HG03575 (cell line): ENCODE data around the gene AUTS2.

Experiments
- ATAC-seq: cut with Tn5 transposase; IDR thresholded peaks from one replicate; pipeline ENCODE4 v1.9.1; 2021; ENCODE audit not compliant: unreplicated experiment, insufficient number of reproducible peaks, low FRiP score; ENCODE audit errors: extremely low read depth

The AUTS2 gene

GRCh38 chr7:69651101-69651590 is 52.9 kb downstream of the AUTS2 start:
- peak; percentile 76 for ATAC-seq

- no peak for ATAC-seq
Measured at GRCh38 chr7:69652947-69653701, 54.8 kb downstream of the AUTS2 start.

- ATAC-seq, result no peak
Measured at GRCh38 chr7:69653806-69654205, 55.5 kb downstream of the AUTS2 start.

DNA sequence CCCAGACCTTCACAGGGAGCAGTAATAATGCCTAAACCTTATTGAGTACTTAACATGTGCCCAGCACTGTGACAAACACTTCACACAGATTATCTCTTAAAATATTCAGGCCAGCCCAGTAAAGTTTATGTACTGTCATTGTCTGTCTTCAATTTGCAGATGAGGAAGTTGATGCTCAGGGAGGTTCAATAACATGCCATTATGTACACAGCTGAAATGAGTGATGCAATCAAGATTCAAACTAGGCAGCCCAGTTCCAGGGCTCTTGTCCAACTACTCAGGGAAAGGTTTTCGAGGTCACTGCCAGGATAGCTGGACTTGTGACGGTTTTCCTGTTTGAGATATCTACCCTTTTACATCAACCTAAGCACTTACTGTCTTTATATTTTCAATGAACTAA is 56.1 kb downstream of the AUTS2 start:
- no peak for ATAC-seq

DNA sequence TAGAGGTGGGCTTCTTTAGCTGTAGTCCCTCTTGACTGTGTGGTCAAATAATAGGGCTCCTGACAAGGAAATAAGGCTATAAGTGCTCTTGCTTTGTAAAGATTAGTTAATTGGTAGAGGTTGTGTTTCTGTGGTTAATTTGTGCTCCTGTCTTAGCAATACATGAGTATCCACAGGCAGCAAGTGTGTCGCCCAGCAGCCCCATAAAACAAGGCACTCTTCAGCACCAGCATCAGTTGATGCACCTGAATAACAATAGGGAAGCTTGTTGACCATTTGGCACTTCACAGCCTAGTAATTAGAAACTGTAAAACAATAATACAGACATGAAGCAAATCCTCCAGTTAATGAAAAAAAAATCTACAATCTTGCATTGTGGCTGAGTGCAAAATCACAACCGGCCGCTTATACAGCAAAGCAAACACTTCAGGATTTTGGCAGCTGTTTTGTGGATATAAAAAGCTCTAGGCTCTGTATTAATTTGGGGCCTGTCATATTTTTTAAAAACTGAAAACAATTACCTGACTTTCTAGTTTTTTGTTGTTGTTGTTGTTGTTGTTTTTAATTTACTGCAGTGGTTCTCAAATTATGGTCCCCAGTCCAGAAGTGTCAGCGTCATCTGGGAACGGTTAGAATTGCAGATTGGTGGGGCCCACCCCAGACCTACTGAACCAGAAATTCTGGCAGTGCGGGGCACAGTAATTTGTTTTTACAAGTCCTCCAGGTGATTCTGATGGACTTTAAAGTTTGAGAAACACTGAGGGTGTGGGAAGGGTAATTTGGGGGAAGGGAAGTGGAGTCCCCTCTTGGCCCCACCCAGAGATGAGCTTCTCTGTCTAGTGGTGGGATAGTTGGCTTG is 56.8 kb downstream of the AUTS2 start:
- no peak for ATAC-seq

DNA sequence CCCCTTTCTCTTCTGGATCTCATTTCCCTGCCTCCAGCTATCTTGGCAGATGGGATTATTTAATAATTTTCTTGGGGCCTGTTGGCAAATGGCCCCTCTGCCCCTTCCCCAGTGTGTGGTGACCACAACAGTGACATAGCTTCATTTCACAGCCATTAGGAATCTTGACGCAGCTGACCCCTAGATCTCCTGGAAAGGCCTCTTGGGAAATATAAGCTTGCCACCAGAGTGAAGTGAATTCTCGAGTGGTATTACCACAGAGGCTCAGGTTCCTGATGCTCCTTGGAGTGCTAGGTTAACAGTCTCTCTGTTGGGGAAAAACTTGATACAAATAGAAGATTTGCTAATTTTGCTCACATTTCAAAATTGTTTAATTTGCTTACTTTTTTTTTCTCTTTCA is 57.8 kb downstream of the AUTS2 start:
- no peak for ATAC-seq

DNA sequence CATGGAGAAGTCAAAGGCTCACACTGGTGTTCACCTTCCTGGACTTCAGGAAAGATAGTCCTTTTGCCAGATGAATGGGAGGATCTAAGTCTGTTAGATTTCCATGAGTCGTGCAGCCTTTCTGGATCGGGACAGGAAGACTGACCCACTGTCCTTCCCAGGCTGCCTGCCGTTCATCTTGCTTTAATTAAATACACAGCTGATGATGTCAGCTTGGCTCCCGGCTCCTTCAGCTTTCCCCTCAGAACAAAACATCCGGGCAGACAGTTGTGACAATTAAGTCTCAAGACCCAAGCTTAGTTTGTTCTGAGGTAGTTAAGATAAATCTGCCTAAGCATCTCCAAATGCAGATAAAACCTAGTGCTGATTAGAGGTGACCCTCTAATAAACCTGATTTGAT is 58.6 kb downstream of the AUTS2 start:
- ATAC-seq, result no peak

DNA sequence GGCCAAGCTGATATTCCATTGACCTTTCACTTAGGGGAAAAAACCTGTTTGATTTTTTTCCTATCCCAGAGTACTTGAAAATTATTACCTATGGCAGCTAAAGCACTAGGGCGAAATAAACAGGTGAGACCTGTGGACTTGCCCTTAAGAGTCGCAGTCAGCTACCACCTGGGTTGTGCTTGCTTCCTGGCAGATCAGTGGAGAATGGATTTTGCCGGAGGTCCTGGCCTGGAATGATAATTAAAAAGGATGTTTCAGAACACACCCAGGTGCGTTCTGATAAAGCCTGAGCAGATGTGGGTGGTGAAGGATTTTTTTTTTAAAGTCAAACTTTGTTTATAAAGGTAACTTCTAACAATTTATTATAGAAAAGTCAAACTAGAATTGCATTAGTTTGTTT is 59.1 kb downstream of the AUTS2 start:
- no peak for ATAC-seq

GRCh38 chr7:69657985-69658384 is 59.7 kb downstream of the AUTS2 start:
- ATAC-seq, result no peak

GRCh38 chr7:69659983-69660382 is 61.7 kb downstream of the AUTS2 start:
- ATAC-seq, result no peak

DNA sequence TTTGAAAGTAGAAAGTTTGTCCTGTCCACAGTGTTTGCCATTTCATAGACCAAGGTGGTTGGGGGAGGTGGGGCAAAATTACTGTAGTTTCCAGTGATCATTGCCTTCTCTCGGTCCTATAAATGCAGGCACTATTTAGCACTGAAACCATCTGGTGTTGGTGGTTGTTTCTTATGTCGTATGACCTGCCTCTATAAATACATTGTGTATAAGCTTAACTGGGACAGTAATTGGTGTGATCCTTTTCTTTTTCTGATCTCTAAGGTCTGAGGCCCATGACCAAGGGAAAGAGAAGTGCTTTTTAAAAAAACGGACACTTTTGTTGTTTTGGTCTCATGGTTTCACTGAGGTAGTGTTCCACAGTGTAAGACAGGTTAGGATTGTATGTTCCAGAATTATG is 63.1 kb downstream of the AUTS2 start:
- ATAC-seq, result peak; percentile 41

DNA sequence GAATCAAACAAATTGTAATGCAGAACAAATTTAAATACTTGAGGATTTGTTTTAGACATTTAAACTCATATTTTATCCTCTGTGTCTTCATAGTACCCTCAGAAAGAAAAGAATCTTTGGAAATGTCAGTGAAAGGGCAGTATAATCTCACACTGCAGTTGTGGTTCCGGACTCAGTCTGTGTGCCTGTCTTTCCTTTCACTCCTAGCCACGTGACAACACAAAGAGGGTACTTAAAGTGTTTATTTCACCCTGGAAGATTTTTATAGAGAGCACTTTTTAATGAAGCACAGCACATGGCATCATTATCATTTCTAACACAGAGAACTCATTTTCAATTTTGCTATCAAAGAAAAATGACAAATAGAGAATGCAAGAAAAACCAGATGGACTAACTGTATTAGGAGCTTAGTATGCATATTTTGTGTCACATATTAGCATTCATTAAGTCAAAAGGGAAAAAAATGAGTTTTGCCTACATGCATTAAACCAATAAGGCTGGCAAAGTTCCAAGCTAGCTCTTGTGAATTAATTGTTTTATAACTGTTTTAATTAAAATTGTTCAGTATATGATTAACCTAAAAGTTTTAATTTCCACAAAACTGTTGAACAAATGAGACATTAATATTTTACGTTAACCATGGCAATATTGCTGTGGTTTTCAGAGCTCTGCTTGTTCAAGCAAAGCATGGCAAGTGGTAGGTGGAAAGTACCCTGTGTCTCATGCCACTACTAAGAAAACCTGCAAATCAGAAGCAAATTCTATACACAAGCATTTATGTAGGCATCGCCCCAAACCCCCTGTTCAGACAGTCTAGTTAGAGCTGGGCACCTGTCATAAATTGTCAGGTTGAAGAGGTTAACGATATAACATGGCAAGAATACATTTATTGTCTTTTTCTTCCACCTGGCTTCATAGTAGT is 65.9 kb downstream of the AUTS2 start:
- ATAC-seq, result no peak

- no peak for ATAC-seq
Measured at GRCh38 chr7:69665369-69665768, 67.1 kb downstream of the AUTS2 start.

GRCh38 chr7:69668339-69668870 is 70.1 kb downstream of the AUTS2 start:
- ATAC-seq, result no peak

DNA sequence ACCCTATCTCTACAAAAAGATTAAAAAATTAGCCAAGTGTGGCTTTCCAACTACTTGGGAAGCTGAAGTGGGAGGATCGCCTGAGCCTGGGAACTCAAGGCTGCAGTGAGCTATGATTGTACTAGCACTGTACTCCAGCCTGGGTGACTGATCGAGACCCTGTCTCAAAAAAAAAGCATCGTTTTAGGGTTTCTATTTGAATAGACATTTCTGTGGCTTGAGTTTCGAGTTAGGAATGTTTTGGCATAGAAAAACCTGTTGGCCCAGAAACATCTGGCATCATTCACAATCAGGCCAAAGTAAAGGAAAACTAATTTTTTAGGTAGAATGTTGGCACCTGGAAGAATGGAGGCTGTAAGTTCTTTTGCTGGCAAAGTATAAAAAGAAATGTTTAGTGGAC is 72.4 kb downstream of the AUTS2 start:
- ATAC-seq, result no peak

- no peak for ATAC-seq
Measured at GRCh38 chr7:69673074-69673473, 74.8 kb downstream of the AUTS2 start.

DNA sequence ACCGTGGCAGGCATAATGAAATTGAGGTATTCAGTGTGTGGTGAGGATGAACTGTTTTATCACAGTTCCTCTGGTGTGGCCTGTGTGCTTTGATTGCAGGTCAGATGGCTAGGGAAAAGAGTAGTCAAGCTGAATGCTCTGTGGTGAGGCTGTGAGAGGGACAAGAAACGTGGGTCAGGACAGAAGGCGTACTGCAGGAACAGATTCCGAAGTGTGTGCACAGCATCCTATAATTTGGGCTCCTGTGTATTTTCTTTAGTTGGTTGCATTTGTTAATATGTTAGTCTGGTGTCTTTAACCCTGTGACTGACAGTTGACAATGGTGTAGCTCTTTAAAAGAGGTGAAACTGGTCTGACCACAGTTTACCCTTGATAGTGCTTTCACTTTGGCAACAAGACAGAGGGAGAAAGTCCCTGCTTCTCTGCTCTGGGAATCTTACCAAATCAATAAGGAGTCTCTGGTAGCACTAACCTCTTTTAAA is 76.5 kb downstream of the AUTS2 start:
- ATAC-seq, result no peak

- ATAC-seq, result no peak
Measured at GRCh38 chr7:69676247-69676646, 78.0 kb downstream of the AUTS2 start.
